Naive thymus-derived CD4-positive, alpha-beta T cell (primary cell): ENCODE data around the gene ABCC3. TPM values are rescaled to one million over a fixed set of nuclear protein-coding genes. Genes with fewer than 3 reads are reported as not detected.

Source experiments
- ATAC-seq: fragments of 150-1000 bp; cut with Tn5 transposase; 2 replicates; pipeline ENCODE4 v1.10.0; 2021; ENCODE audit warnings: mild to moderate bottlenecking, moderate library complexity
- CTCF ChIA-PET: fragments of 350-600 bp; sonication (Branson Sonifier 250); formaldehyde crosslinking; loops from one replicate; lab custom pipeline; 2021; ENCODE audit warnings: antibody characterized with exemption; lab: Charles Lee
- POLR2A ChIA-PET: fragments of 350-600 bp; sonication (Branson Sonifier 250); formaldehyde crosslinking; loops from one replicate; lab custom pipeline; 2021; ENCODE audit warnings: antibody characterized with exemption, inconsistent platforms; lab: Charles Lee
- DNase-seq, 9 donors: peaks; one replicate each; pipeline versions ENCODE4 v3.0.0 to v3.0.0-alpha.2; 2020 to 2022; ENCODE audit warnings: mixed read lengths in 1 of 9
- H3K27ac ChIP-seq: one replicate; pipeline ENCODE4 v1.7.0; 2013; ENCODE audit warnings: mild to moderate bottlenecking, low read depth, low read length, moderate library complexity
- H3K27me3 ChIP-seq, 2 donors: one replicate each; pipeline ENCODE4 v1.7.0; 2013; ENCODE audit warnings: low read length in 2 of 2, mild to moderate bottlenecking in 2 of 2, moderate library complexity in 2 of 2; ENCODE audit not compliant: control insufficient read depth in 2 of 2, insufficient read depth in 2 of 2
- H3K36me3 ChIP-seq, 3 experiments: 1 replicate in 2 of 3; 2 replicates in 1 of 3; pipeline ENCODE4 v1.7.0; 2013; ENCODE audit warnings: low read length in 3 of 3, mild to moderate bottlenecking in 3 of 3, moderate library complexity in 1 of 3; ENCODE audit not compliant: insufficient read depth in 3 of 3, control insufficient read depth in 2 of 3
- H3K4me1 ChIP-seq, 2 donors: one replicate each; pipeline ENCODE4 v1.7.0; 2013; ENCODE audit warnings: low read length in 2 of 2, mild to moderate bottlenecking in 2 of 2, moderate library complexity in 1 of 2; ENCODE audit not compliant: control insufficient read depth in 2 of 2, insufficient read depth in 2 of 2
- H3K4me3 ChIP-seq: 2 replicates; pipeline ENCODE4 v1.7.0; 2013; ENCODE audit warnings: mild to moderate bottlenecking, low read length
- H3K9me3 ChIP-seq, 3 experiments: 1 replicate in 2 of 3; 2 replicates in 1 of 3; pipeline ENCODE4 v1.7.0; 2013; ENCODE audit warnings: low read length in 3 of 3; ENCODE audit not compliant: control insufficient read depth in 2 of 3
- H3K27ac Mint-ChIP-seq, 9 donors: one replicate each; pipeline ENCODE4 v1.8.0; 2020 to 2022; ENCODE audit warnings: mixed read lengths in 9 of 9, mild to moderate bottlenecking in 8 of 9, moderate library complexity in 5 of 9, inconsistent platforms in 2 of 9
- H3K27me3 Mint-ChIP-seq, 5 donors: one replicate each; pipeline ENCODE4 v1.8.0; 2021 to 2022; ENCODE audit warnings: mixed read lengths in 5 of 5, mild to moderate bottlenecking in 1 of 5
- H3K36me3 Mint-ChIP-seq, 5 donors: one replicate each; pipeline ENCODE4 v1.8.0; 2020 to 2022; ENCODE audit warnings: mixed read lengths in 5 of 5, mild to moderate bottlenecking in 3 of 5, inconsistent platforms in 1 of 5
- H3K4me1 Mint-ChIP-seq, 7 donors: one replicate each; pipeline ENCODE4 v1.8.0; 2020 to 2022; ENCODE audit warnings: mixed read lengths in 7 of 7, mild to moderate bottlenecking in 3 of 7, inconsistent platforms in 1 of 7
- H3K4me3 Mint-ChIP-seq, 10 donors: one replicate each; pipeline ENCODE4 v1.8.0; 2020 to 2022; ENCODE audit warnings: mild to moderate bottlenecking in 10 of 10, mixed read lengths in 10 of 10, moderate library complexity in 6 of 10, inconsistent platforms in 2 of 10
- H3K9me3 Mint-ChIP-seq, 11 donors: one replicate each; pipeline ENCODE4 v1.8.0; 2020 to 2022; ENCODE audit warnings: mixed read lengths in 11 of 11, mild to moderate bottlenecking in 4 of 11, inconsistent platforms in 1 of 11, moderate library complexity in 1 of 11
- intact Hi-C, 2 donors: fragments of 100-400 bp; cut with micrococcal nuclease; formaldehyde crosslinking; loops; one replicate each; pipeline ENCODE4 v1.15.1; 2023
- polyA plus RNA-seq, 2 donors: library from polyadenylated mRNA; unstranded; fragments of 300-500 nt; fragmentation: Illumina TruSeq; gene quantifications; one replicate each; pipeline ENCODE4 v1.2.3, GENCODE V29; 2021
- total RNA-seq, 6 experiments: library from RNA in 5 of 6; stranded (reverse) in 5 of 6; gene quantifications; 1 replicate in 5 of 6; 2 replicates in 1 of 6; pipeline ENCODE4 v1.2.3 and lab custom pipeline; 2021 to 2026

The ABCC3 gene
- total and polyA plus RNA-seq, 7 experiments from 2014 or later: 0.68 to 22.4 (median 1.3) TPM; not detected in 3

DNA sequence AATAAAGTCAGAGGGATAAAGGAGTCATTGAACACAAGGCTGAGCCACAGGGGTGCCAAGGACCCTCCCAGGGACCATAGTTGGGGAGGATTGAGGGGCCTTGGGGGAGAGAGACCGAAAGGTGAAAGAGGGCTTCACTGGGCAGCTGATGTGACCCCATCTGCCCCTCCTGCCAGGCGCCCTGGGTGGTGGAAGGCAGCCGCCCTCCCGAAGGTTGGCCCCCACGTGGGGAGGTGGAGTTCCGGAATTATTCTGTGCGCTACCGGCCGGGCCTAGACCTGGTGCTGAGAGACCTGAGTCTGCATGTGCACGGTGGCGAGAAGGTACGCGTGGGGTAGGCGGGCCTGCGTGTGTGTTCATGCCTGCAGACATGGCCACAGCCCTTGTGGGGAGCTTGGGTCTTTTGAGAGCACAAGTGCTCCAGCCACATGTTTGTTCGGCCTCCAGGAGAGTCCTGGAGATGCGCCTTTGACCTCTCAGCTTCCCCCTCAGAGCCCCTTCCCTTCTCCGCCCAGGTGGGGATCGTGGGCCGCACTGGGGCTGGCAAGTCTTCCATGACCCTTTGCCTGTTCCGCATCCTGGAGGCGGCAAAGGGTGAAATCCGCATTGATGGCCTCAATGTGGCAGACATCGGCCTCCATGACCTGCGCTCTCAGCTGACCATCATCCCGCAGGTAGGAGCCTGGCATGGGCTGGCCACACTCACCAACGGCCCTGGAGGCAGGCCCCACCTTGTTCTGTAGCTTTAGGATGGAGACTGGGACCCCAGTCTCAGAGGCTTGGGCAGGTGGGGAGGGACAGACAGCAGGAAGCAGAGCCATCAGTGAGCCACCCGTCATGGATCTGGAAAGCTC is 49.0 kb downstream of the ABCC3 start:
- Histone ChIP-seq H3K27me3 (no peaks in the 10 kb centered on the region), H3K36me3 (no peaks in the 10 kb centered on the region), H3K4me1 (no peaks in the 10 kb centered on the region), H3K27ac (no peak overlapping the region), H3K4me3 (no peak overlapping the region), H3K9me3 (no peaks in the 10 kb centered on the region)
- intact Hi-C loops: no loop called here
- POLR2A ChIA-PET: no interaction called here
- ATAC-seq (no peak), DNase-seq (no peak)
- Mint-ChIP-seq H3K27ac (no peak overlapping the region), H3K36me3 (no peaks in the 10 kb centered on the region), H3K4me3 (no peak overlapping the region), H3K4me1 (peaks cover 5 to 12% (median 7%) of the 10 kb centered on the region in 7 donors), H3K27me3 (peaks cover 12 to 44% (median 15%) of the 10 kb centered on the region in 5 donors), H3K9me3 (peaks cover 0 to 2% (median 0%) of the 10 kb centered on the region in 11 donors)
- CTCF ChIA-PET: no interaction called here

DNA sequence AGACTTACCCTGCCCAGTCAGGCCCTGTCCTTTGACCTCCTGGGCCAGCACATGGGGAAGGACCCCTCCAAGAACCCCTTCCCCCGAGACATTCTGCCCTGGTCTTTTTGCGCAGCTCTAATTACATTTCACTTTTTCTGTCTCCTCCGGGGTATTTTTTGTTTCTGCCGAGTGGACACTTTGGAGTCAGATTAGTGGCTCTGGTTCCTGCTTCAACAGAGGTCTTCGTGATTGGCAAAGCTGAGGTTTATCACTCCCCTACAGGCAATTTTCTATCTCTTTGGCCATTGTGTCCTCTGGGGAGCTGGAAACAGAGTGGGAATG is 49.6 kb downstream of the ABCC3 start:
- ChIA-PET POLR2A (no interaction called here), CTCF (interaction anchor here (0.6 kb wide), 1 partner anchor 51 kb away, joined by 3 read pairs; no protein-coding TSS in a partner anchor)
- no peak for ATAC-seq
- no peak for DNase-seq
- Mint-ChIP-seq H3K9me3 (peaks cover 0 to 2% (median 0%) of the 10 kb centered on the region in 11 donors), H3K4me3 (no peak overlapping the region), H3K27ac (no peak overlapping the region), H3K27me3 (peaks cover 9 to 42% (median 15%) of the 10 kb centered on the region in 5 donors), H3K4me1 (peaks cover 5 to 12% (median 7%) of the 10 kb centered on the region in 7 donors), H3K36me3 (no peaks in the 10 kb centered on the region)
- Histone ChIP-seq H3K4me3 (no peak overlapping the region), H3K27me3 (no peaks in the 10 kb centered on the region), H3K27ac (no peak overlapping the region), H3K4me1 (no peaks in the 10 kb centered on the region), H3K9me3 (no peaks in the 10 kb centered on the region), H3K36me3 (no peaks in the 10 kb centered on the region)
- intact Hi-C loops: no loop called here

DNA sequence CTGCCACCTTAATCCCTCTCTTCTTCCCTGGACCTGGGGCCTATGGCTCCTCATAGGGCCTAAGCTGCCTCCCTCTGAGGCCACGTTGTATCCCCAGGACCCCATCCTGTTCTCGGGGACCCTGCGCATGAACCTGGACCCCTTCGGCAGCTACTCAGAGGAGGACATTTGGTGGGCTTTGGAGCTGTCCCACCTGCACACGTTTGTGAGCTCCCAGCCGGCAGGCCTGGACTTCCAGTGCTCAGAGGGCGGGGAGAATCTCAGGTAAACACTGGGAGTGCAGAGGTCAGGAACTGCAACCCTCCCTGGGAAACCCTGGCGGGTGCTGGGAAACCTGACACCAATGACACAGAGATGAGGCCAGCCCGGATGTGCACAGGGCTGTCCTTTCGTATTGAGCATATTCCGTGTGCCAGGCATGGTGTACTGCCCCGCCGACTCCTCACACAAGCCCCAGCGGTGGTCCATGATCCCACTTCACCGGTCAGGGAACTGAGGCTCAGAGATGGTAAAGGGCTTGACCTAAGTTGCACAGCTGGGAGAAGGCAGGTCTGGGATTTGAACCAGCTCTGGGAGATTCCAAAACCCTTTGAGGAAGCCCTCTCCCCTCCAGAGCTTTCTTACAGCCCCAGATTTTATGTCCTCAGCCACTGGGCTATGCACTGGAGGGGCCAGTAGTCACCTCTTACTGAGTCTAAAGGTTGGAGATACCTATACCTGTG is 50.1 kb downstream of the ABCC3 start:
- no peaks in the 10 kb centered on the region for H3K36me3 ChIP-seq
- H3K4me3 ChIP-seq: no peak overlapping the region
- intact Hi-C loops: no loop called here
- H3K4me3 Mint-ChIP-seq: no peak overlapping the region
- DNase-seq (no peak), ATAC-seq (no peak)
- CTCF ChIA-PET: interaction anchor here (0.6 kb wide), 1 partner anchor 51 kb away, joined by 3 read pairs; no protein-coding TSS in a partner anchor
- no peaks in the 10 kb centered on the region for H3K36me3 Mint-ChIP-seq
- no peaks in the 10 kb centered on the region for H3K27me3 ChIP-seq
- no peaks in the 10 kb centered on the region for H3K4me1 ChIP-seq
- POLR2A ChIA-PET: no interaction called here
- peaks cover 0 to 2% (median 0%) of the 10 kb centered on the region in 11 donors for H3K9me3 Mint-ChIP-seq
- no peak overlapping the region for H3K27ac ChIP-seq
- peaks cover 4 to 38% (median 13%) of the 10 kb centered on the region in 5 donors for H3K27me3 Mint-ChIP-seq
- H3K4me1 Mint-ChIP-seq: peaks cover 5 to 14% (median 7%) of the 10 kb centered on the region in 7 donors
- H3K9me3 ChIP-seq: no peaks in the 10 kb centered on the region
- H3K27ac Mint-ChIP-seq: no peak overlapping the region

DNA sequence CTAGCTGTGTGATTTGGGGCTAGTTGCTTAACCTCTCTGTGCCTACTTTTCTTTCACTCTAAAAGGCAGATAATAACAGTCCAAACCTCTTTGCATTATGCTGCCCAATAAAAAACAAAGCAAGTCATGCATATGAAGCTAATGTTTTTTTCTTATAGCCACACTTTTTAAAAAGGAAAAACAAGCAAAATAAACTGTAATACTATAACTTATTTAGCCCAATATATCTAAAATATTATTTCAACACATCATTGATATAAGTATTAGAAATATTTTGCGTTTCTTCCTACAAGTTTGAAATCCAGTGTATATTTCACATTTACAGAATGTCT is 50.6 kb downstream of the ABCC3 start:
- no peak overlapping the region for H3K4me3 Mint-ChIP-seq
- Histone ChIP-seq H3K27ac (no peak overlapping the region), H3K9me3 (no peaks in the 10 kb centered on the region), H3K27me3 (no peaks in the 10 kb centered on the region), H3K36me3 (no peaks in the 10 kb centered on the region), H3K4me3 (no peak overlapping the region), H3K4me1 (no peaks in the 10 kb centered on the region)
- ATAC-seq (no peak), DNase-seq (no peak)
- peaks cover 5 to 16% (median 7%) of the 10 kb centered on the region in 7 donors for H3K4me1 Mint-ChIP-seq
- POLR2A ChIA-PET: no interaction called here
- no peaks in the 10 kb centered on the region for H3K36me3 Mint-ChIP-seq
- CTCF ChIA-PET: no interaction called here
- intact Hi-C loops: no loop called here
- H3K27me3 Mint-ChIP-seq: peaks cover 0 to 33% (median 10%) of the 10 kb centered on the region in 5 donors
- peaks cover 0 to 2% (median 0%) of the 10 kb centered on the region in 11 donors for H3K9me3 Mint-ChIP-seq
- no peak overlapping the region for H3K27ac Mint-ChIP-seq

DNA sequence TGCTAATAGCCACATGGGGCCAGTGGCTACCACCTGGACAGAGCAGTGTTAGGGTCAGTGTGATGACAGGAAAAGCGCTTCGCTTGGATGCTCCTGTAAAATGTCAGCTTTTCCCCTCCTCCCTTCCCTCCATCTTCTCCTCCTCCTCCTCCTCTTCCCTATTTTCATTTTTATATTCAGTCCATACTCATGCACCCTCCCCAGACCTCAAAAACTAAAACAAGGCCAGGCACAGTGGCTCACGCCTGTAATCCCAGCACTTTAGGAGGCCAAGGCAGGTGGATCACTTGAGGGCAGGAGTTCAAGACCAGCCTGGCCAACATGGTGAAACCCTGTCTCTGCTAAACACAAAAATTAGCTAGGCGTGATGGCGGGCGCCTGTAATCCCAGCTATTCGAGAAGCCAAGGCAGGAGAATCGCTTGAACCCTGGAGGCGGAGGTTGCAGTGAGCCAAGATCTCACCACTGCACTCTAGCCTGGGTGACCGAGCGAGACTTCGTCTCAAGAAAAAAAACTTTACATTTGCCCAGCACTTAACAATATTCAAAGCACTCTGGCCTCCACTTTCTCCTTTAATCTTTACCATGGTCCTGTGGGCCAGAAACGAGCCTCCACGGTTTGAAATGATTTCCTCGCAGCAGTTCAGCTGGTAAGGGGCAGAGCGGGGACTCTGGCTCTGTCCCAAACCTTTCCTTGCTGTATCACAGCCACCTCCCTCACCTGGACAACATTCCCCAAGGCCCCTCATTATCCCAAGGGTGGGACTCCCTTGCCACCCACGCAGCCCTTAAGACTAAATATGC is 51.2 kb downstream of the ABCC3 start:
- Histone ChIP-seq H3K27me3 (no peaks in the 10 kb centered on the region), H3K27ac (no peak overlapping the region), H3K4me1 (no peaks in the 10 kb centered on the region), H3K36me3 (no peaks in the 10 kb centered on the region), H3K4me3 (no peak overlapping the region), H3K9me3 (no peaks in the 10 kb centered on the region)
- DNase-seq: no peak
- Mint-ChIP-seq H3K4me1 (peaks cover 4 to 16% (median 6%) of the 10 kb centered on the region in 7 donors), H3K4me3 (no peak overlapping the region), H3K9me3 (peaks cover 0 to 2% (median 0%) of the 10 kb centered on the region in 11 donors), H3K36me3 (no peaks in the 10 kb centered on the region), H3K27ac (no peak overlapping the region), H3K27me3 (peaks cover 0 to 29% (median 6%) of the 10 kb centered on the region in 5 donors)
- no peak for ATAC-seq
- intact Hi-C loops: no loop called here
- ChIA-PET POLR2A (no interaction called here), CTCF (interaction anchor here (1.2 kb wide), 1 partner anchor 10 kb away, joined by 4 read pairs; no protein-coding TSS in a partner anchor)

DNA sequence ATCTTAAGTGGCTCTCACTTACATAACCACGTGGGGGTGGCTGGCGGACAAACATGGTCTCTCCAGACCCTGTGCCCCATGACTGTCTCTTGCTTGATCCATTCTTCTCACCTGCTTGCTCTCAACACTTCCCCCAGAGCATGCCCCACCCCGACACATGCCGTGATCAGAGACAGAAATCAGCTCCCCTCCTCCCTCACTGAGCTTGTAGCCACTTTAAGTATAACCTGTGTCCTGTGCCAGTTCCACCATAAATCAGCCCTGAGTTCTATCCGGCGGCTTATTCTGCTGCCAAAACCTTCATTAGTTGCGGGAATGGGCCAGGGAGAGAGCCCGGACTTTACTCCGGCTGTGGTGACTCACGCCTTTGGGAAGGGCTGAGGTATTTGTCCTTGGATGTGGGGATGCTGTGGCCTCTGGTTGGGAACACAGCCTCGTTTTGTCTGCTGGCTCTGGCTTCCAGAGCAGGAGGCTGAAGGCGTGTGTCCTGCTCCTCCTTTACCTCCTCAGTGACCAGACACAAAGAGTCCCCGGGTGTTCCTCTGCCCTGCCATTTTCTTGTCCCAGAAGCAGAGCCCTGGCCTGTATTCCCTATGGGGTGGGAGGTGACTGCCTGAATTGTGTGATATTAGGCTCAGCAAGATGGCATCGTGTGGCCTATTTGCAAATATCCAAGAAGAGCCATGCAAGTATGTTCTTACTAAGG is 52.0 kb downstream of the ABCC3 start:
- Mint-ChIP-seq H3K4me3 (no peak overlapping the region), H3K36me3 (no peaks in the 10 kb centered on the region), H3K27me3 (peaks cover 0 to 23% (median 0%) of the 10 kb centered on the region in 5 donors), H3K4me1 (peaks cover 0 to 8% (median 0%) of the 10 kb centered on the region in 7 donors), H3K27ac (no peak overlapping the region), H3K9me3 (peaks cover 0 to 2% (median 0%) of the 10 kb centered on the region in 11 donors)
- intact Hi-C loops: no loop called here
- ATAC-seq: no peak
- ChIA-PET CTCF (interaction anchor here (1.2 kb wide), 1 partner anchor 9 kb away, joined by 4 read pairs; no protein-coding TSS in a partner anchor), POLR2A (interaction anchor here (0.6 kb wide), 1 partner anchor 31 kb away, joined by 3 read pairs; no protein-coding TSS in a partner anchor)
- H3K36me3 ChIP-seq: no peaks in the 10 kb centered on the region
- no peaks in the 10 kb centered on the region for H3K9me3 ChIP-seq
- no peak for DNase-seq
- no peak overlapping the region for H3K4me3 ChIP-seq
- no peaks in the 10 kb centered on the region for H3K4me1 ChIP-seq
- no peaks in the 10 kb centered on the region for H3K27me3 ChIP-seq
- H3K27ac ChIP-seq: no peak overlapping the region
